ENCODE data around the gene GSE1. TPM values are rescaled to one million over a fixed set of nuclear protein-coding genes. Genes with fewer than 3 reads are reported as not detected.
A peak's percentile ranks its signal among the peaks of the same experiment; 100 is the strongest.

GSE1 gene
- polyA plus RNA-seq, 1 donor (not counting 4 experiments of a cell fraction or from before 2014, with no cell fraction given), result 5.0 TPM

GRCh38 chr16:85645021-85645589, 32.0 kb downstream of the GSE1 start:
- Histone ChIP-seq H3K9me1 (ENCODE audit: control insufficient read depth, extremely low read depth, insufficient read depth, low read length) (no peaks in the 10 kb centered on the region), H2AFZ (ENCODE audit: control insufficient read depth, low read length) (no peak overlapping the region), H3K9ac (ENCODE audit: control insufficient read depth, extremely low read depth, insufficient read depth, low read length) (no peak overlapping the region), H3K4me3 (ENCODE audit: control insufficient read depth in 2 of 3, extremely low read depth in 1 of 3, insufficient read depth in 2 of 3, low read depth in 1 of 3, low read length in 3 of 3) (no peak overlapping the region), H3K27me3 (ENCODE audit: control insufficient read depth, extremely low read depth, insufficient read depth, low read length) (peaks cover 17% of the 10 kb centered on the region), H3K4me2 (ENCODE audit: control insufficient read depth, extremely low read depth, insufficient read depth, low read depth, low read length) (peak overlapping the region; percentile 39), H3K27ac (ENCODE audit: control insufficient read depth, insufficient read depth, low read length) (no peak overlapping the region), H4K20me1 (ENCODE audit: control insufficient read depth, extremely low read depth, insufficient read depth, low read length) (peaks cover 11% of the 10 kb centered on the region), H3K4me1 (ENCODE audit: control insufficient read depth, extremely low read depth, insufficient read depth, low read length) (peaks cover 15% of the 10 kb centered on the region), H3K9me3 (ENCODE audit: control insufficient read depth, low read depth, low read length) (no peaks in the 10 kb centered on the region), H3K79me2 (ENCODE audit: control insufficient read depth, insufficient read depth, low read length) (no peaks in the 10 kb centered on the region), H3K36me3 (ENCODE audit: control insufficient read depth in 2 of 2, extremely low read depth in 1 of 2, insufficient read depth in 2 of 2, low read length in 2 of 2) (peaks cover 0 to 5% of the 10 kb centered on the region in 2 experiments)
- dilution Hi-C loops (cut with MboI; ENCODE audit: extremely low pct_ligation_motif_present, low sequenced_read_pairs), result no loop called here
- DNase-seq (ENCODE audit: low read depth, low spot score) (no peak), FAIRE-seq (peak; percentile 36)
- TF ChIP-seq, protein P1, sequence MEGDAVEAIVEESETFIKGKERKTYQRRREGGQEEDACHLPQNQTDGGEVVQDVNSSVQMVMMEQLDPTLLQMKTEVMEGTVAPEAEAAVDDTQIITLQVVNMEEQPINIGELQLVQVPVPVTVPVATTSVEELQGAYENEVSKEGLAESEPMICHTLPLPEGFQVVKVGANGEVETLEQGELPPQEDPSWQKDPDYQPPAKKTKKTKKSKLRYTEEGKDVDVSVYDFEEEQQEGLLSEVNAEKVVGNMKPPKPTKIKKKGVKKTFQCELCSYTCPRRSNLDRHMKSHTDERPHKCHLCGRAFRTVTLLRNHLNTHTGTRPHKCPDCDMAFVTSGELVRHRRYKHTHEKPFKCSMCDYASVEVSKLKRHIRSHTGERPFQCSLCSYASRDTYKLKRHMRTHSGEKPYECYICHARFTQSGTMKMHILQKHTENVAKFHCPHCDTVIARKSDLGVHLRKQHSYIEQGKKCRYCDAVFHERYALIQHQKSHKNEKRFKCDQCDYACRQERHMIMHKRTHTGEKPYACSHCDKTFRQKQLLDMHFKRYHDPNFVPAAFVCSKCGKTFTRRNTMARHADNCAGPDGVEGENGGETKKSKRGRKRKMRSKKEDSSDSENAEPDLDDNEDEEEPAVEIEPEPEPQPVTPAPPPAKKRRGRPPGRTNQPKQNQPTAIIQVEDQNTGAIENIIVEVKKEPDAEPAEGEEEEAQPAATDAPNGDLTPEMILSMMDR (optimal IDR thresholded peaks at IDR 0.05 in 1 of 3, IDR thresholded peaks at IDR 0.05 in 1 of 3, conservative IDR thresholded peaks at IDR 0.05 in 1 of 3; ENCODE audit: extremely low read depth in 1 of 3, insufficient read depth in 2 of 3, low read length in 3 of 3), result no peak
- no peak for TF ChIP-seq EZH2 (IDR thresholded peaks at IDR 0.05; ENCODE audit: low read length)

GRCh38 chr16:85646358-85646907, 33.3 kb downstream of the GSE1 start:
- dilution Hi-C loops (cut with MboI; ENCODE audit: extremely low pct_ligation_motif_present, low sequenced_read_pairs), result no loop called here
- FAIRE-seq, result no peak
- H3K9me3 ChIP-seq (ENCODE audit: control insufficient read depth, low read depth, low read length), result no peaks in the 10 kb centered on the region

More at GRCh38 chr16:85646358-85646907, 33.3 kb downstream of the GSE1 start:
- no peak overlapping the region for H3K4me3 ChIP-seq (ENCODE audit: control insufficient read depth in 2 of 3, extremely low read depth in 1 of 3, insufficient read depth in 2 of 3, low read depth in 1 of 3, low read length in 3 of 3)
- no peak overlapping the region for H3K9ac ChIP-seq (ENCODE audit: control insufficient read depth, extremely low read depth, insufficient read depth, low read length)
- H3K27me3 ChIP-seq (ENCODE audit: control insufficient read depth, extremely low read depth, insufficient read depth, low read length), result peaks cover 4% of the 10 kb centered on the region
- no peak overlapping the region for H3K27ac ChIP-seq (ENCODE audit: control insufficient read depth, insufficient read depth, low read length)
- H3K9me1 ChIP-seq (ENCODE audit: control insufficient read depth, extremely low read depth, insufficient read depth, low read length), result no peaks in the 10 kb centered on the region
- H4K20me1 ChIP-seq (ENCODE audit: control insufficient read depth, extremely low read depth, insufficient read depth, low read length), result peaks cover 11% of the 10 kb centered on the region
- peaks cover 15% of the 10 kb centered on the region for H3K4me1 ChIP-seq (ENCODE audit: control insufficient read depth, extremely low read depth, insufficient read depth, low read length)
- H3K4me2 ChIP-seq (ENCODE audit: control insufficient read depth, extremely low read depth, insufficient read depth, low read depth, low read length), result no peak overlapping the region
- DNase-seq (ENCODE audit: low read depth, low spot score), result no peak
- TF ChIP-seq, protein P1 (optimal IDR thresholded peaks at IDR 0.05 in 1 of 3, IDR thresholded peaks at IDR 0.05 in 1 of 3, conservative IDR thresholded peaks at IDR 0.05 in 1 of 3; ENCODE audit: extremely low read depth in 1 of 3, insufficient read depth in 2 of 3, low read length in 3 of 3), result no peak
- TF ChIP-seq EZH2 (IDR thresholded peaks at IDR 0.05; ENCODE audit: low read length), result no peak
- H3K79me2 ChIP-seq (ENCODE audit: control insufficient read depth, insufficient read depth, low read length), result no peaks in the 10 kb centered on the region
- no peak overlapping the region for H2AFZ ChIP-seq (ENCODE audit: control insufficient read depth, low read length)
- peaks cover 0 to 5% of the 10 kb centered on the region in 2 experiments for H3K36me3 ChIP-seq (ENCODE audit: control insufficient read depth in 2 of 2, extremely low read depth in 1 of 2, insufficient read depth in 2 of 2, low read length in 2 of 2)

Data from keratinocyte (primary cell).